Mesenchymal stem cell (in vitro differentiated cells and primary cell): ENCODE results near the gene ZNF627.
"Not testable (repeated sequence)": the region's sequence is repeated elsewhere in the genome, so short reads cannot be mapped to it uniquely, and the experiment has no call there.

Experiments
- DNase-seq: peaks from one replicate; pipeline ENCODE4 v3.0.0-alpha.2; 2013
- H2AFZ ChIP-seq: one replicate; pipeline ENCODE4 v1.6.1; 2013; ENCODE audit warnings: low read depth, mild to moderate bottlenecking, control low read depth, inconsistent platforms, low read length, moderate library complexity
- H2AK5ac ChIP-seq: 2 replicates; pipeline ENCODE4 v1.6.1; 2013; ENCODE audit warnings: low read length, moderate library complexity, mild to moderate bottlenecking, inconsistent platforms; ENCODE audit not compliant: severe bottlenecking
- H2BK120ac ChIP-seq: one replicate; pipeline ENCODE4 v1.6.1; 2013; ENCODE audit warnings: low read depth, mild to moderate bottlenecking, inconsistent platforms, low read length, moderate library complexity
- H2BK12ac ChIP-seq, 2 experiments: one replicate each; pipeline ENCODE4 v1.6.1; 2013; ENCODE audit warnings: inconsistent platforms in 2 of 2, low read length in 2 of 2, mild to moderate bottlenecking in 2 of 2, moderate library complexity in 2 of 2, control low read depth in 1 of 2
- H2BK15ac ChIP-seq: one replicate; pipeline ENCODE4 v1.6.1; 2013; ENCODE audit warnings: mild to moderate bottlenecking, low read depth, inconsistent platforms; ENCODE audit not compliant: poor library complexity, severe bottlenecking
- H2BK5ac ChIP-seq: 2 replicates; pipeline ENCODE4 v1.6.1; 2013; ENCODE audit warnings: low read depth, mild to moderate bottlenecking, low read length, control low read depth, inconsistent platforms; ENCODE audit not compliant: poor library complexity, severe bottlenecking
- H3K14ac ChIP-seq, 2 experiments: one replicate each; pipeline ENCODE4 v1.6.1; 2013; ENCODE audit warnings: inconsistent platforms in 2 of 2, low read length in 2 of 2, control low read depth in 1 of 2, mild to moderate bottlenecking in 1 of 2, moderate library complexity in 1 of 2
- H3K18ac ChIP-seq, 2 experiments: one replicate each; pipeline ENCODE4 v1.6.1; 2013; ENCODE audit warnings: inconsistent platforms in 2 of 2, low read length in 2 of 2, control low read depth in 1 of 2, low read depth in 1 of 2, mild to moderate bottlenecking in 1 of 2
- H3K23ac ChIP-seq, 2 experiments: one replicate each; pipeline ENCODE4 v1.6.1; 2013; ENCODE audit warnings: inconsistent platforms in 2 of 2, low read length in 2 of 2, mild to moderate bottlenecking in 2 of 2, moderate library complexity in 2 of 2, control low read depth in 1 of 2
- H3K27ac ChIP-seq: 2 replicates; pipeline ENCODE4 v1.5.1; 2013; ENCODE audit warnings: mild to moderate bottlenecking, moderate library complexity, low read length, control low read depth, inconsistent platforms; ENCODE audit not compliant: poor library complexity, severe bottlenecking
- H3K27me3 ChIP-seq, 2 experiments: 2 replicates each; pipeline versions ENCODE4 v1.6.1 to v1.7.0; 2013; ENCODE audit warnings: low read length in 2 of 2, mild to moderate bottlenecking in 2 of 2, moderate library complexity in 2 of 2, control low read depth in 1 of 2, inconsistent platforms in 1 of 2; ENCODE audit not compliant: control insufficient read depth in 1 of 2, insufficient read depth in 1 of 2
- H3K36me3 ChIP-seq, 2 experiments: 2 replicates each; pipeline versions ENCODE4 v1.6.1 to v1.7.0; 2013; ENCODE audit warnings: low read length in 2 of 2, control low read depth in 1 of 2, inconsistent platforms in 1 of 2, low read depth in 1 of 2, mild to moderate bottlenecking in 1 of 2; ENCODE audit not compliant: insufficient read depth in 2 of 2, control insufficient read depth in 1 of 2
- H3K4ac ChIP-seq, 2 experiments: one replicate each; pipeline ENCODE4 v1.6.1; 2013; ENCODE audit warnings: inconsistent platforms in 2 of 2, low read length in 2 of 2, mild to moderate bottlenecking in 2 of 2, moderate library complexity in 2 of 2, control low read depth in 1 of 2, low read depth in 1 of 2
- H3K4me1 ChIP-seq: 2 replicates; pipeline ENCODE4 v1.6.1; 2013; ENCODE audit warnings: low read depth, low read length, control low read depth; ENCODE audit not compliant: control insufficient read depth, insufficient read depth
- H3K4me2 ChIP-seq: 2 replicates; pipeline ENCODE4 v1.6.1; 2013; ENCODE audit warnings: low read length, mild to moderate bottlenecking, inconsistent platforms; ENCODE audit not compliant: poor library complexity, severe bottlenecking
- H3K4me3 ChIP-seq, 2 experiments: 2 replicates each; pipeline versions ENCODE4 v1.5.1 to v1.7.0; 2013; ENCODE audit warnings: low read length in 2 of 2, mild to moderate bottlenecking in 2 of 2, control low read depth in 1 of 2, low read depth in 1 of 2; ENCODE audit not compliant: insufficient read depth in 1 of 2
- H3K79me1 ChIP-seq: replicated peaks from 2 replicates; pipeline ENCODE4 v1.6.1; 2013; ENCODE audit warnings: mild to moderate bottlenecking, control low read depth, low read length, inconsistent platforms; ENCODE audit not compliant: poor library complexity, severe bottlenecking
- H3K9ac ChIP-seq: 2 replicates; pipeline ENCODE4 v1.7.0; 2013; ENCODE audit warnings: mild to moderate bottlenecking, low read length, moderate library complexity
- H3K9me3 ChIP-seq: 2 replicates; pipeline ENCODE4 v1.7.0; 2013; ENCODE audit warnings: mild to moderate bottlenecking, low read length; ENCODE audit not compliant: control insufficient read depth
- H4K8ac ChIP-seq: one replicate; pipeline ENCODE4 v1.6.1; 2013; ENCODE audit warnings: inconsistent platforms, mild to moderate bottlenecking, low read length, moderate library complexity
- H4K91ac ChIP-seq: one replicate; pipeline ENCODE4 v1.6.1; 2013; ENCODE audit warnings: mild to moderate bottlenecking, low read length, inconsistent platforms
- WGBS: methylation state at CpG from one replicate; pipeline ENCODE4 v1.1.7; 2013; ENCODE audit warnings: mixed read lengths; 5-methylcytosine and 5-hydroxymethylcytosine counted together

ZNF627 gene

DNA sequence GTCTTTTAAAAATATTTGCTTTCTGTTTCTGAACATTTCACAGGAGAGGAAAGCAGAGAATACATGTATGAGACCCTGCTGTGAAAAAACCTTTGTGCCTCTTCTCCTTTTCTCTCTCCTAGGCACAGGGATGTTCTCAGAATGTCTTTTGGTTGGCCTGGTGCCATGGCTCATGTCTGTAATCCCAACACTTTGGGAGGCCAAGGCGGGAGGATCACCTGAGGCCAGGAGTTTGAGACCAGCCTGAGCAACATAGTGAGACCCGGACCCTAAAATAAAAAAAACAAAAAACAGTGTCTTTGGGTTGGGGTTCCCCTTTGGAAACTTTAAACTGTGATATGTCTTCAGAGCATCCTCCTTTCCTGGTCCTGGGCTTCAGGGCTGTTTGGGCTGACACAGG is 1.5 kb downstream of the ZNF627 start:
- H3K4me1 ChIP-seq: peaks cover 6% of the 10 kb centered on the region
- H3K23ac ChIP-seq: no peak overlapping the region
- H2BK120ac ChIP-seq: no peak overlapping the region
- no peak overlapping the region for H3K14ac ChIP-seq
- H2AFZ ChIP-seq: no peak overlapping the region
- no peaks in the 10 kb centered on the region for H3K9me3 ChIP-seq
- no peak overlapping the region for H3K18ac ChIP-seq
- no peak overlapping the region for H2BK5ac ChIP-seq
- peaks cover 3% of the 10 kb centered on the region for H3K79me1 ChIP-seq
- H4K91ac ChIP-seq: no peak overlapping the region
- H3K27me3 ChIP-seq: no peaks in the 10 kb centered on the region
- no peak overlapping the region for H4K8ac ChIP-seq
- H3K36me3 ChIP-seq: peaks cover 7 to 21% of the 10 kb centered on the region in 2 experiments
- 100% methylated on average over 2 of the region's 2 CpGs for WGBS
- H3K4me2 ChIP-seq: peak overlapping the region; percentile 65
- no peak for DNase-seq
- peak overlapping the region in 1 of 2 experiments; percentile 83 for H3K4me3 ChIP-seq
- no peak overlapping the region for H3K4ac ChIP-seq
- no peak overlapping the region for H2BK12ac ChIP-seq
- H2AK5ac ChIP-seq: no peak overlapping the region
- H2BK15ac ChIP-seq: no peak overlapping the region
- no peak overlapping the region for H3K27ac ChIP-seq
- peak overlapping the region; percentile 97 for H3K9ac ChIP-seq

DNA sequence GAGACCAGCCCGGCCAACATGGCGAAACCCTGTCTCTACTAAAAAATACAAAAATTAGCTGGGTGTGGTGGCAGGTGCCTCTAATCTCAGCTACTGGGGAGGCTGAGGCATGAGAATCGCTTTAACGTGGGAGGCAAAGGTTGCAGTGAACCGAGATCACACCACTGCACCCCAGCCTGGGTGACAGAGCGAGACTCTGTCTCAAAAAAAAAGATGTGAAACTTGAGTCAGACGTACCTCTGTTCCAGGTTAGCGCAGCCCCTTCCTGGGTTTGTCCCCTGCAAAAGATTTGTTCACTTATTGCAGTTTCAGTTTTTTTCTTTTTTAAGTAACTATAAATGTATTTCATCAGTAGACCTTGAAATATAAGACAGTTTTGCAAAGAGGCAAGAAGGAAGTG is 2.4 kb downstream of the ZNF627 start:
- H3K23ac ChIP-seq: not testable (repeated sequence)

GRCh38 chr19:11606484-11606883 is 9.2 kb downstream of the ZNF627 start:
- Histone ChIP-seq H4K91ac (no peak overlapping the region), H3K79me1 (peaks cover 10% of the 10 kb centered on the region), H3K4me2 (no peak overlapping the region), H3K9me3 (peaks cover 4% of the 10 kb centered on the region), H2AFZ (no peak overlapping the region), H2BK12ac (no peak overlapping the region), H3K4me3 (no peak overlapping the region), H2AK5ac (no peak overlapping the region), H2BK15ac (no peak overlapping the region), H3K4me1 (no peaks in the 10 kb centered on the region), H3K23ac (no peak overlapping the region), H4K8ac (no peak overlapping the region), H3K27me3 (no peaks in the 10 kb centered on the region), H2BK5ac (no peak overlapping the region), H3K4ac (no peak overlapping the region), H3K9ac (no peak overlapping the region), H3K18ac (no peak overlapping the region), H3K36me3 (peaks cover 28 to 38% of the 10 kb centered on the region in 2 experiments), H3K27ac (no peak overlapping the region), H3K14ac (no peak overlapping the region), H2BK120ac (no peak overlapping the region)
- no peak for DNase-seq
- 97% methylated on average over 8 of the region's 8 CpGs for WGBS

More for the DNA sequence above, 2.4 kb downstream of the ZNF627 start:
- not testable (repeated sequence) for H3K4me3 ChIP-seq, DNase-seq, H3K27me3 ChIP-seq, H3K4ac ChIP-seq, H3K4me1 ChIP-seq, H2BK5ac ChIP-seq, H4K8ac ChIP-seq, H3K4me2 ChIP-seq, H3K9ac ChIP-seq, H3K14ac ChIP-seq, H3K27ac ChIP-seq, H3K18ac ChIP-seq, H2BK15ac ChIP-seq, H4K91ac ChIP-seq, H2AK5ac ChIP-seq, H2AFZ ChIP-seq, H3K79me1 ChIP-seq, H3K9me3 ChIP-seq, H2BK12ac ChIP-seq, H2BK120ac ChIP-seq
- H3K36me3 ChIP-seq: peaks cover 16 to 27% of the 10 kb centered on the region in 2 experiments
- 99% methylated on average over 7 of the region's 8 CpGs for WGBS

GRCh38 chr19:11611730-11612129 is 14.4 kb downstream of the ZNF627 start:
- no peak overlapping the region for H2BK120ac ChIP-seq
- no peak overlapping the region for H3K4me3 ChIP-seq
- H2AFZ ChIP-seq: no peak overlapping the region
- H2AK5ac ChIP-seq: no peak overlapping the region
- H3K27ac ChIP-seq: no peak overlapping the region
- no peaks in the 10 kb centered on the region for H3K4me1 ChIP-seq
- 100% methylated on average over 1 of the region's 1 CpG for WGBS
- H4K91ac ChIP-seq: no peak overlapping the region
- peaks cover 12% of the 10 kb centered on the region for H3K79me1 ChIP-seq
- H3K9me3 ChIP-seq: peaks cover 16% of the 10 kb centered on the region
- no peak overlapping the region for H3K4ac ChIP-seq
- no peak overlapping the region for H2BK12ac ChIP-seq
- no peak overlapping the region for H2BK5ac ChIP-seq
- no peaks in the 10 kb centered on the region for H3K27me3 ChIP-seq
- no peak overlapping the region for H2BK15ac ChIP-seq
- no peak for DNase-seq
- H3K4me2 ChIP-seq: no peak overlapping the region
- peaks cover 34 to 43% of the 10 kb centered on the region in 2 experiments for H3K36me3 ChIP-seq
- H3K14ac ChIP-seq: no peak overlapping the region
- H3K23ac ChIP-seq: no peak overlapping the region
- H3K18ac ChIP-seq: no peak overlapping the region
- H3K9ac ChIP-seq: no peak overlapping the region
- no peak overlapping the region for H4K8ac ChIP-seq
